DMS53 treated with DMSO at 0.1 percent for 48 hours (cell line): ENCODE data around the gene PIGQ.
"Not testable (repeated sequence)": the region's sequence is repeated elsewhere in the genome, so short reads cannot be mapped to it uniquely, and the experiment has no call there.

Experiments used
- DNase-seq: peaks from one replicate; lab custom pipeline; 2025; ENCODE audit not compliant: unreplicated experiment; lab: John Stamatoyannopoulos, UW

Gene PIGQ

GRCh38 chr16:585351-585750, 15.6 kb downstream of the PIGQ start:
- peak; percentile 20 for DNase-seq

DNA sequence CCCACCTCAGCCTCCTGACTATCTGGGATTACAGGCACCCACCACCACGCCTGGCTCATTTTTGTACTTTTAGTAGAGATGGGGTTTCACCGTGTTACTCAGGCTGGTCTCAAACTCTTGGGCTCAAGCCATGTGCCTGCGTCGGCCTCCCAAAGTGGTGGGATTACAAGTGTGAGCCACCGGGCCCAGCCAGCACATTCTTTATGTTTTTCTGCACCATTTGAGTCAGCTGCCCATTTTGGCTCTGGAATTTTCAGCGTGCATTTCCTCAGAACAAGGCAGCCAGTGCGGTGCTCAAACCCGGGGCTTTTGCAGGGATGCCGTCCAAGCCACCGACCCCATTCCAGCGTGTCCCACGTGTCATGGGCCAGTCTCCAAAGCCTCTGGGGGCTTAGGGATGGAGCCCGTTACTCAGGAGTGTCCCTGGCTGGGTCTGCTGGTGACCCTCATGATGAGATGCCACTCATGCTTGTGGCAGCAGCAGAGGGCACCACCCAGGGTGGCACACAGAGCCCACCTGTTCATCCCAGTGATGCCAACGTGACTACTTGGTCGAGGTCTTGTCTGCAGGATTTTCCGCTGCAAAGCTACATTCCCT, 16.4 kb downstream of the PIGQ start:
- no peak for DNase-seq

GRCh38 chr16:586645-587590, 17.1 kb downstream of the PIGQ start:
- DNase-seq, result no peak

- DNase-seq, result no peak
Measured at GRCh38 chr16:588639-588888, 18.8 kb downstream of the PIGQ start.

GRCh38 chr16:588889-589657, 19.3 kb downstream of the PIGQ start:
- DNase-seq, result peak; percentile 77

- peak; percentile 74 for DNase-seq
Measured at GRCh38 chr16:589658-590187, 20.0 kb downstream of the PIGQ start, which contains the start of gene RAB40C. Gene RAB40C (plus strand): TSS chr16:590066. CDS start chr16:590292, 226 bp downstream.

DNA sequence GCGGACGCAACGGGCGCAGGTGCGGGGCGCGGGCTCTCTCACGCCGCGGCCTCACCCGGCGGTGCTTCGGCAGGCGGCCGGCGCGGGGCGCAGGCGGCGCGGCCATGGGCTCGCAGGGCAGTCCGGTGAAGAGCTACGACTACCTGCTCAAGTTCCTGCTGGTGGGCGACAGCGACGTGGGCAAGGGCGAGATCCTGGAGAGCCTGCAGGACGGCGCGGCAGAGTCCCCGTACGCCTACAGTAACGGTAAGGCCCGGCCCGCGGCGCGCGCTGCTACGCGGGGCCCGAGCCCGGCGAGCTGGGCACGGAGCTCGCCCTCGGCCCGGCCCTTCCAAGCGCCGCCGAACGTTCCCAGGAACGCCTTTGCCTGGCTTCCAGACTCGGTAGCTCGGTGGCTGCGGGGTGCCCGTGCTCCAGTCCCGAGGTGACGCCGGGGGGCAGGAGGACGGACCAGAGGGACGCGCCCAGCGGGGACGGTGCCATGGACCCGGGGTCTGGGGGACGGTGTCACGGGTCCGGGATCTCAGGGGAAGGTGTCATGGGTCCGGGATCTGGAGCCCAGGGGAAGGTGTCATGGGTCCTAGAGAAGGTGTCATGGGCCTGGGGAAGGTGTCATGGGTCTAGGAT, 20.5 kb downstream of the PIGQ start:
- DNase-seq, result no peak

- DNase-seq, result no peak
Measured at GRCh38 chr16:590815-591200, 21.0 kb downstream of the PIGQ start.

DNA sequence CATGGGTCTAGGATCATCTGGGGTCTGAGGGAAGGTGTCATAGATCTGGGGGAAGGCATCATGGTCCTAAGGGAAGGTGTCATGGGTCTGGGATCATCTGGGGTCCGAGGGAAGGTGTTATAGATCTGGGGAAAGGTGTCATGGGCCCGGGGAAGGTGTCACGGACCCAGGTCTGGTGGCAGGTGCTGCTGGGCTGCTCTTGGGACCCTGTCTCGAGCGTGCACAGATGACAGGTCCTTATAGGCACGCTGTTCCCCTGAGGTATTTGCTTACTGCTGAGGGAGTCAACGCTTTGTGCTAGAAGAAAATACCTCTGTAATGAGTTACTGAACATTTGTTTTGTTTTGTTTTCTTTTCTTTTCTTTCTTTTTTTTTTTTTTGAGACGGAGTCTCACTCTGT, 21.5 kb downstream of the PIGQ start:
- DNase-seq, result no peak

DNA sequence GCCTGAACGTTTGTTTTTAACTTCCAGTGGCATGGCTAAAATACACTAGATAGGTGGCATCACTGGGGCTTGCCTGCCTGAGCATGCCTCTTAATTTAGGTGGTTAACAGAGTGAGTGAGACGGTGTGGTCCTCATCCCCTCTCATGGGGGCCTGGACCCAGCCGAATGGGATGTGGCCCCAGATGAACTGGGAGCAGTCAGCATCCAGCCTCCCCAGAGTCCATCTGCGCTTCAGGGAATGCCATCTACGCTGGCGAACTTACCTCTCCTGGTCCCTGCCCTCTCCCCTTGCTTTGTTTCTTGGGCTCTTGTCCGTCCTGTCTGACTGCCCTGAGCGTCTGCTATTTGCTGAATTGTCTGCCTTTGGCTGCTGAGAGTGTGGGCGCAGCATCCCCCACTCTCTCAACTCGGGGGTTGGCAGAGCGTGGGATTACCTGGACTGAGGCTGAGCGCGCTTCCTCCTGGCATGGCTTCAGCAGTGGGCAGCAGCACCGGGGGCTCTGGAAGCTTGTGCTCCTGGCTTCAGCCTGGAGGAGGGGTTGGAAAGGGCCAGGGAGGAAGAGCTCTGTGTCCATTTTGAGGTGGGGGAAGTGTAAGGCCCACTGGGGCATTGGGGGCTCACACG, 22.2 kb downstream of the PIGQ start:
- no peak for DNase-seq

- peak; percentile 71 for DNase-seq
Measured at GRCh38 chr16:592518-593306, 22.9 kb downstream of the PIGQ start.

- peak; percentile 94 for DNase-seq
Measured at GRCh38 chr16:593406-593805, 23.6 kb downstream of the PIGQ start.

GRCh38 chr16:593807-594206, 24.0 kb downstream of the PIGQ start:
- no peak for DNase-seq

DNA sequence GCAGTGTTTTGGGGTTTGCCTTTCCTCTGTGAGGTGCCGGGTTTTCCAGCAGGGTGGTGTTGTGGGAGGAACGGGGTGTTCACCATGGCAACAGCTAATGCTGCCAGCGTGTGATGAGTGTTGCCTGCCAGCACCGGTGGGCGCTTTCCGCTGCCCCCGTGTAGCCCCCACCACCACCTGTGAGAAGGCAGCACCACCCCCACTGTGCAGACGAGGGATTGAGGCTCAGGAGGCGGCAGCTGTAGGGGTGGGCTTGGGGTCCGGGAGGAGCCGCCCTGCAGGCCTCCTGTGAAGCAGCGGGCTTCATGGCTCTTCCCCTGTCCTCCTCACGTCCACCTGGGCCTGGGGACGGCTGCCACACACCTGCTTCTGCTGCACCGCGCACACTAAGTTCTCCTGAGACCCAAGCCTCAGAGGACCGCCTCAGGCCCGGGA, 25.3 kb downstream of the PIGQ start:
- no peak for DNase-seq

GRCh38 chr16:595942-596735, 26.4 kb downstream of the PIGQ start:
- DNase-seq, result no peak

GRCh38 chr16:596736-597060, 26.9 kb downstream of the PIGQ start:
- DNase-seq, result no peak

- not testable (repeated sequence) for DNase-seq
Measured at GRCh38 chr16:597655-598054, 27.9 kb downstream of the PIGQ start.

- no peak for DNase-seq
Measured at GRCh38 chr16:598823-599739, 29.3 kb downstream of the PIGQ start.
